Activated naive CD8-positive, alpha-beta T cell (primary cell): ENCODE results near the gene KCNH4.
A peak's percentile ranks its signal among the peaks of the same experiment; 100 is the strongest.
"Not testable (repeated sequence)": the region's sequence is repeated elsewhere in the genome, so short reads cannot be mapped to it uniquely, and the experiment has no call there.

Experiments
- H3K27ac Mint-ChIP-seq: one replicate; pipeline ENCODE4 v1.8.0; 2021; ENCODE audit warnings: mixed read lengths
- H3K27me3 Mint-ChIP-seq: one replicate; pipeline ENCODE4 v1.8.0; 2021; ENCODE audit warnings: mixed read lengths
- H3K36me3 Mint-ChIP-seq: one replicate; pipeline ENCODE4 v1.8.0; 2021; ENCODE audit warnings: mixed read lengths
- H3K4me1 Mint-ChIP-seq: one replicate; pipeline ENCODE4 v1.8.0; 2021; ENCODE audit warnings: low read depth, mixed read lengths
- H3K4me3 Mint-ChIP-seq: one replicate; pipeline ENCODE4 v1.8.0; 2021; ENCODE audit warnings: mild to moderate bottlenecking, mixed read lengths
- H3K9me3 Mint-ChIP-seq: one replicate; pipeline ENCODE4 v1.8.0; 2021; ENCODE audit warnings: low read depth, mixed read lengths

Gene KCNH4

GRCh38 chr17:42180922-42181850, at the start of gene KCNH4:
Gene KCNH4, minus strand, starts transcription at chr17:42181142. Its CDS starts 197 bp downstream, at chr17:42180945.
- no peak within 1 kb of the TSS for H3K27ac Mint-ChIP-seq
- H3K4me3 Mint-ChIP-seq = peak within 1 kb of the TSS; percentile 70
- peaks cover 7% of the 10 kb centered on the region for H3K27me3 Mint-ChIP-seq
- peaks cover 5% of the 10 kb centered on the region for H3K36me3 Mint-ChIP-seq
- no peaks in the 10 kb centered on the region for H3K9me3 Mint-ChIP-seq
- H3K4me1 Mint-ChIP-seq = peaks cover 36% of the 10 kb centered on the region

- no peaks in the 10 kb centered on the region for H3K27me3 Mint-ChIP-seq
- peaks cover 30% of the 10 kb centered on the region for H3K4me1 Mint-ChIP-seq
- H3K27ac Mint-ChIP-seq = peak overlapping the region; percentile 34
- no peak overlapping the region for H3K4me3 Mint-ChIP-seq
- H3K36me3 Mint-ChIP-seq = no peaks in the 10 kb centered on the region
- H3K9me3 Mint-ChIP-seq = no peaks in the 10 kb centered on the region
Observed at GRCh38 chr17:42230225-42230624, 49.3 kb upstream of the KCNH4 start.

GRCh38 chr17:42227849-42228700, 47.1 kb upstream of the KCNH4 start:
- Mint-ChIP-seq H3K4me3 (no peak overlapping the region), H3K9me3 (no peaks in the 10 kb centered on the region), H3K27me3 (no peaks in the 10 kb centered on the region), H3K27ac (peak overlapping the region; percentile 68), H3K36me3 (no peaks in the 10 kb centered on the region), H3K4me1 (peaks cover 20% of the 10 kb centered on the region)

GRCh38 chr17:42225646-42226045, 44.7 kb upstream of the KCNH4 start:
- H3K27ac Mint-ChIP-seq = peak overlapping the region; percentile 28

GRCh38 chr17:42224651-42225050, 43.7 kb upstream of the KCNH4 start:
- H3K27me3 Mint-ChIP-seq = no peaks in the 10 kb centered on the region
- no peaks in the 10 kb centered on the region for H3K36me3 Mint-ChIP-seq
- H3K4me1 Mint-ChIP-seq = peaks cover 16% of the 10 kb centered on the region
- H3K27ac Mint-ChIP-seq = no peak overlapping the region
- H3K9me3 Mint-ChIP-seq = no peaks in the 10 kb centered on the region
- no peak overlapping the region for H3K4me3 Mint-ChIP-seq

More at GRCh38 chr17:42225646-42226045, 44.7 kb upstream of the KCNH4 start:
- Mint-ChIP-seq H3K4me3 (no peak overlapping the region), H3K36me3 (no peaks in the 10 kb centered on the region), H3K9me3 (no peaks in the 10 kb centered on the region), H3K27me3 (no peaks in the 10 kb centered on the region), H3K4me1 (peaks cover 23% of the 10 kb centered on the region)

GRCh38 chr17:42221886-42222745, 41.2 kb upstream of the KCNH4 start:
- Mint-ChIP-seq H3K27me3 (no peaks in the 10 kb centered on the region), H3K4me3 (no peak overlapping the region), H3K9me3 (no peaks in the 10 kb centered on the region), H3K27ac (peak overlapping the region; percentile 64), H3K36me3 (peaks cover 3% of the 10 kb centered on the region), H3K4me1 (peaks cover 13% of the 10 kb centered on the region)

GRCh38 chr17:42219280-42219679, 38.3 kb upstream of the KCNH4 start:
- H3K27ac Mint-ChIP-seq, H3K27me3 Mint-ChIP-seq, H3K9me3 Mint-ChIP-seq, H3K36me3 Mint-ChIP-seq, H3K4me3 Mint-ChIP-seq: not testable (repeated sequence)
- peaks cover 10% of the 10 kb centered on the region for H3K4me1 Mint-ChIP-seq

GRCh38 chr17:42214156-42214555, 33.2 kb upstream of the KCNH4 start:
- peaks cover 10% of the 10 kb centered on the region for H3K36me3 Mint-ChIP-seq
- no peaks in the 10 kb centered on the region for H3K9me3 Mint-ChIP-seq
- no peak overlapping the region for H3K4me3 Mint-ChIP-seq
- H3K27me3 Mint-ChIP-seq = no peaks in the 10 kb centered on the region
- no peaks in the 10 kb centered on the region for H3K4me1 Mint-ChIP-seq
- H3K27ac Mint-ChIP-seq = no peak overlapping the region

GRCh38 chr17:42212382-42212781, 31.4 kb upstream of the KCNH4 start:
- no peak overlapping the region for H3K27ac Mint-ChIP-seq
- peaks cover 10% of the 10 kb centered on the region for H3K36me3 Mint-ChIP-seq
- no peak overlapping the region for H3K4me3 Mint-ChIP-seq
- H3K9me3 Mint-ChIP-seq = no peaks in the 10 kb centered on the region
- no peaks in the 10 kb centered on the region for H3K27me3 Mint-ChIP-seq
- H3K4me1 Mint-ChIP-seq = no peaks in the 10 kb centered on the region

- H3K27ac Mint-ChIP-seq, H3K4me3 Mint-ChIP-seq, H3K9me3 Mint-ChIP-seq, H3K27me3 Mint-ChIP-seq, H3K36me3 Mint-ChIP-seq, H3K4me1 Mint-ChIP-seq: not testable (repeated sequence)
Observed at GRCh38 chr17:42211921-42212341, 31.0 kb upstream of the KCNH4 start.

GRCh38 chr17:42210046-42210445, 29.1 kb upstream of the KCNH4 start:
- no peaks in the 10 kb centered on the region for H3K27me3 Mint-ChIP-seq
- peaks cover 6% of the 10 kb centered on the region for H3K36me3 Mint-ChIP-seq
- no peaks in the 10 kb centered on the region for H3K9me3 Mint-ChIP-seq
- no peak overlapping the region for H3K27ac Mint-ChIP-seq
- H3K4me1 Mint-ChIP-seq = no peaks in the 10 kb centered on the region
- H3K4me3 Mint-ChIP-seq = no peak overlapping the region

GRCh38 chr17:42206153-42206612, 25.2 kb upstream of the KCNH4 start:
- H3K4me3 Mint-ChIP-seq, H3K36me3 Mint-ChIP-seq, H3K9me3 Mint-ChIP-seq, H3K27me3 Mint-ChIP-seq, H3K4me1 Mint-ChIP-seq, H3K27ac Mint-ChIP-seq: not testable (repeated sequence)

- H3K27me3 Mint-ChIP-seq = no peaks in the 10 kb centered on the region
- H3K27ac Mint-ChIP-seq = peak overlapping the region; percentile 69
- H3K36me3 Mint-ChIP-seq = peaks cover 4% of the 10 kb centered on the region
- no peak overlapping the region for H3K4me3 Mint-ChIP-seq
- H3K4me1 Mint-ChIP-seq = peaks cover 2% of the 10 kb centered on the region
- no peaks in the 10 kb centered on the region for H3K9me3 Mint-ChIP-seq
Observed at GRCh38 chr17:42203354-42203753, 22.4 kb upstream of the KCNH4 start.

- Mint-ChIP-seq H3K36me3 (peaks cover 4% of the 10 kb centered on the region), H3K9me3 (no peaks in the 10 kb centered on the region), H3K27ac (no peak overlapping the region), H3K4me1 (peaks cover 2% of the 10 kb centered on the region), H3K27me3 (no peaks in the 10 kb centered on the region), H3K4me3 (no peak overlapping the region)
Observed at GRCh38 chr17:42202696-42203095, 21.8 kb upstream of the KCNH4 start.
